Fibroblast of skin of left biceps (primary cell): ENCODE measurements around the gene OMA1.
A peak's percentile ranks its signal among the peaks of the same experiment; 100 is the strongest.
"Not testable (repeated sequence)": the region's sequence is repeated elsewhere in the genome, so short reads cannot be mapped to it uniquely, and the experiment has no call there.

Source experiments
- DNase-seq, 2 experiments: peaks; one replicate each; pipeline ENCODE4 v3.0.0-alpha.2; 2013; ENCODE audit warnings: low read depth in 2 of 2

OMA1 gene

DNA sequence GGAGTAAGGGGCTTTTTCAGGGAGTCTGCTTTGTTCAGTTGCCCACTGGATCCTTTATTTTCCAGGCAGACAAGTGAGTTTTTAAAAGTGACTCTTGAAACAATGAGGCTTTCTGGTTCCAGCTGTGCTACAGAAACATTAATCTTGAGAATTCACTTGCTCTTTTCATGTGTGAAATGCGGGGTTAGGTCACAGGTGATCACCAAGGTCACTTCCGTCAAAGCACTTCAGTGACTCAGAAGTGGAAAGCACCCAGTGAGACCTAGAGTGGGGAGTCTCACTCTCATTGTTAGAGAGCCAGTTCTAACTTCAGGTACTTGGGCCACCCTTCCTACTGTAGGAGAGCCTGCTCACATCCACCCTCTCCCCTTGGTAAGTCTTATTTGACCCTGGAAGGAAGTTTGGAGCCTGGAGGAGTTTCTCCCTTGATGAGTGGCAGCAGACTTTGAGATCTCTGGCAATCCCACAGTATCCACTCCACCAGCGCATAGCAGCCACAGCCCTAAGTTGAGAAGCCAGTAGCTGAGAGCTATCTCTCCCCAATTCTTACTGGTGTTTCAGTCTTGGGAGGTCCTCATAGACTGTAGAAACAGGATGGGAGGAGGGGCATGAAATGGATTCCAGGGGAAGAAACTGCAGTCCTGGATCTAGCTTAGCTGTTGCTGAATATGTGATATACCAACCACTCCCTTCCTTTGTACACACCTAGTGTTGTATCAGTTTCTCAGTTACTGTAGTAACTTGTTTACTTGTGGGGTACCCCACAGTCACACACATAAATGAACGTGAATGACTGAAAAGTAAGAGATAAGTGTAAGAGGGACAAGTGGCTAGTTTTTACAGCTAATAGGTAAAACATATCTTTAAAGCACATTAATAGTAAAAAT lies 27.4 kb upstream of the OMA1 start:
- no peak for DNase-seq

DNA sequence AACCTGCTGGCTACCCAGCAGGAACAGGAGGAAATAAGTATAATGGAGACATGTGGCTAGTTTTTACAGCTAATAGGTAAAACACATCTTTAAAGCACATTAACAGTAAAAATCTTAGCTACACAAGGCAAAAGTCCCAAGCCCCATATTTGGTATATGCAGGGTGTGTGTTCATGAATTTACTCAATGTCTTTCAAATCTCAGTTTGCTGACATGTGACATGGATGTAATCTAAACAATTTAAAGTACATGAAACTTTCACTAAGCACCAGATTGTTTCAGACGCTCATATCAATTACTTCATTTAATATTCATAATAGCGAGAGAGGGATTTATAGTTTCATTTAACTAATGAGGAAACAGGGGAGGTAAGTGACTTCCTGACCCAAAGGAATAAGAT lies 26.6 kb upstream of the OMA1 start:
- DNase-seq, result no peak

- DNase-seq, result no peak
These were observed 26.2 kb upstream of the OMA1 start for GRCh38 chr1:58572690-58573089.

DNA sequence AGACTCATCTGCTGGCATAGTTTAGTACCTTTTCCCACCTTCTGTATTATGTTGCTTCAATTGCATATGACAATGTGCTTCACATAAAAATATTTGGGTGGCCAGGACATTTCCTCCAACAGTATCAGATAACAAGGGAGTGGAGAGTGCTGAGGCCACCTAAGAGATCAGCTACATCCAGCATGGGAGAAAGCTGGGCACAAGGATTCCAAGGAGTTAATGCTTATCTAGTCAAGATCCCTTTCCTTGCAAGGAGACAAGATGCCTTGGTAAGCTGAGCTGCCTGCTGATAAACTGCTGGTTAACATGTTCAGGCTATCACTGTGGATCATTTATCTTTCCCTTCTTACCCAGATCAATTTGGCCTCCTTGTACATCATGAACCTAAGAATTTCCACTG lies 25.1 kb upstream of the OMA1 start:
- DNase-seq, result no peak

GRCh38 chr1:58570817-58571216 lies 24.3 kb upstream of the OMA1 start:
- no peak for DNase-seq

DNA sequence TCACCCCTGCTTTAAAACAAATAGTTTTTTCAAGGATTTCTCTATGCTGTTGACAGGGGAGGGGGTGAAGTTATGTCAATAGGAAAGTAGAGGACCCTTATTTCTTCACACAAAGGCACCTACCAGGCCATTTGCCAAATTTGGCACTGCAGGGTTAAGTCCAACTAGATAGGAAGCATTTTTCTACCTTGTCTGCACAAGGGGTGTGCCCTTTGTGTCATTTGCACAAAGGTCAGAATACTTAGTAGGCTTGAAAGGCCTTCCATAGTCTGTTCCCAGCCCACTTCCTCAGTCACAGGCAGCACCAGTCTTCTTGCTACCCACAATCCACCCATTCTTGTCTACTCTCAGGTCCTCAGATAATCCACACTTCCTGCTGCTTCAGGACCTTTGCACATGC lies 23.6 kb upstream of the OMA1 start:
- DNase-seq, result no peak

DNA sequence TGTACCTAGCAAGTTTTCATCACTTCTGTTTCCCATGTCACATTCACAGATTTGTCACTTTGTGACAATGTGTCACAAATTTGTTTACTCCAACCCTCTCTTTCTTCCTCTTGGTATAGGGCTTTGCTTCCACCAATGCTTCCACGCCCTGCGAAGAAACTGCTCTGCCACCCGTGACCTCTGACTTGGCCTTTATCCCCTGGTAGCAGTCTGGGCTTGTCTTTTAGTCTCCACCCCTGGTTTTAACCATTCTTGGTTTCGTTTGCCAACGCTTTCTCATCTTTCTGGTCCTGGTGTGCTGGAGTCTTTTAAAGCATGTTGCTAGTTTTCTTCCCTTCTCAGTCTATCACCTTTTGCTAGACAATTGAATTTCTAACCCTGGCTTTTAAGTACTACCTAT lies 22.4 kb upstream of the OMA1 start:
- no peak for DNase-seq

DNA sequence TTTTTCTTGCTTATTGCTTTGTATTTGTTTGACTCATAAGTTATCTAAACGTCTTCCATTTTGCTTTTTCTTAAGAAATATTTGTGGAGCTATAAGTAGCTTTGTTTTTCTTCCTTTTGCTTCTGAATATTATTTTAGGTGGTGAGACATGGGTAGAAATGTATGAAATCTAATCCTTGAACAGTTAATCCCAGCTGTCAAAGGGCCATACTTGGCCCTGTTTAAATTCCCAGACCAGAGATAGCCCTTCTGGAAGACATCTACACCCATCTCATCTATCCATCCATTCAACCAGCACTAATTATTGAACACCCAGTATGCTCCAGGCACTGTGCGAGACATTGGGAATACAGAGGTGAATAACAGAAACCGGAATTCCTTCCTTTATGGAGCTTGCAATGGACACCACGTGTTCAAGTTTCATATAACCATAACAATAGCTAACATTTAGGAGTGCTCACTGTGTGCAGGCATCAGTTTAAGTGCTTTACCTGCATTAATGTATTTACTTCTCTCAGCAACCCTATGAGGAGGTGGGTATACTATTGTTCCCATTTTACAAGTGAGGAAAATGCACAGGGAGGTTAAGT lies 21.8 kb upstream of the OMA1 start:
- DNase-seq, result no peak

DNA sequence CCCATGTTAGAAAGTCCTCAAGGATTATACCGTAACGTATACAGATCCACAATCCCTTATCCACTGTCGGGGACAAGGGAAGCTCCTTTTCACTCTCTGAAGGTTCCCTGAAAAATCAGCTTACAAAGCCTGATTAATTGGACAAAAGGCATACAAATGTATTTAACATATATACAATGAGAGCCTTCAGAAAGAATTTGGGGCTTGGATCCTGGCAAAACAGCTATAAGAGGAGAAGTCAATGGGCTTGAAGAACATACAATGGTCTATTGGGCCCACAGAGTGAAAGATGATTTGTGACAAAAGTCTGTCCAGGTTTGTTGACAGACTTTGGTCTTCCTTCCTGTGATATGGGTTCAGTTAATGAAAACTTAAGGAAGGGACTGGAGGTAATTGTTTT lies 19.8 kb upstream of the OMA1 start:
- no peak for DNase-seq

GRCh38 chr1:58563715-58564114 lies 17.2 kb upstream of the OMA1 start:
- DNase-seq, result not testable (repeated sequence)

DNA sequence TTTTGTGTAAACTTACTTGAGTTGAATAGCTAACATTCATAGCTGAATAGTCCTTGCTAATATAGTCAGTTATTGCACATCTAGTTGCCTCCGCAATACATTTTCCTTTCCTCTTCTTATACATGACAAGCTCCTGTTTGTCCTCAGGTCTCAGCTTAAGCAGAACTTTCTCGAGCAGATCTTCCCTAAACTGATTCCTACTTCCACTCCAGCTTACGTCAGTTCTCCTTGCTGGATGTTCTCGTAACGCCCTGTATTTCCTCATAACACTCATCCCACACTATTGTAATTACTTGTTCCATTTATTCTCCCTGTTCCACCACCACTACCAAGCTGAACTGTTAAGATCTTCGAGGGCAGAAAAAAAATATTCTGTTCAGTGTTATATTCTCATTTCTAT lies 15.1 kb upstream of the OMA1 start:
- no peak for DNase-seq

DNA sequence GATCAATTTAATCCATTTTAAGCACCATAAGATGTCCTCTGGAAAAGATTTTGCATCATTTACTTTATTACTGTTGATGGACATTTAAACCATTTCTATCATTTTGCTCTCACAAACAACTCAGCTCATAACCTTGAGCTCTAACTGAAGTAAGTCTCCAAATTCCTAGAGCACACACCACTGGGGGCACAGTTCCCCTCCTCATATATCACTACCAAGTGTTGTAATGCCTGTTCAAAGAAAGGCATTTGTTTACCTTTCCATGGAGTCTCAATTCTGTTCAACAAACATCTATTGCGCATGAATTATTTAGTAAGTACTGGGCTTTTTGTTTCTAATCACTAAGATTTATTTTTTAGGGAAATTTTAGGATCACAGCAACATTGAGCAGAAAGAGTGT lies 8.9 kb upstream of the OMA1 start:
- DNase-seq, result no peak

GRCh38 chr1:58551186-58552140 lies 4.9 kb upstream of the OMA1 start:
- DNase-seq, result no peak

GRCh38 chr1:58549291-58549690 lies 2.8 kb upstream of the OMA1 start:
- not testable (repeated sequence) for DNase-seq

- DNase-seq, result no peak
These were observed 1.8 kb upstream of the OMA1 start for GRCh38 chr1:58548371-58548770.

DNA sequence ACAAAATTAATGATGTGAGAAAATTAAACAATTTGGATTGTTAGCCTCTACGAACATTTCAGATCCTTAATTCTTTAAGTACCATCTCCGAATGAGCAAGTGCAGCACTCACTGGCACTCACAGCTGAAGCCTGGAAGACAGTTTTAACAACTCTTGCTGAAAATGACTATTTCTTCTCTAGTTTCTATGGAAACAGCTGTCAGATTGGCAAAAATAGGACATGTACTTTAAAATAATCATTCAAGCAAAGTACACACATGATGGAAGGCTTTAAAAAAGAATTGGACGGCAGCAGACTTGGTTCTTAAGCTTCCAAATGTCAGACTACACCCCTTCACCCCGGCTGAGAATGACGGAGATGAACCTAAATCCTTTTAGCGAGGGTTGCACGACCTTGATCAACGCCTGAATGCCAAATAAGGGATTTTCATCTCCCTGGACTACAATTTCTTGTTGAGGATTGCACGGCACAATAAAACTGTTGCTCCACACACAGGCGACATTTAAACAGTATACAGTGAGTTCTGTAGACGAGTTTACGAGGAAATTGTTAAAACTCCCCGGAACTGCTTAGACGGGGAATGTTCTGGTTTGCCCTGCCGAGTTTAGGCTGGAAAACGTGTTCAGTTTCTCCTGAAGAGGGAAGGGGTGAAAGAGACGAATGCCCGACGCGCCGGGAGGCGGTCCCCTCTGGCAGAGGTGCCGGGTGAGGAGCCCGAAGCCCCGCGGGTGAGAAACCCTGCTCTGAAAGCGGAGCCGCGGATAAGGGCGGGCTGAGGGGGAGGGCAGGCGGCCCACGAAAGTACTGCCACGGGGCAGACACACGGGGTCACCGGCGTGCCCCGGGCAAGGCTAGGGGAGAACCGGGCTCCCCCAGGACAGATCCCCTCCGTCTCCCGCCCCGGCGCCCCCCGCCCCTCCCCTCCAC lies 671 bp downstream of the OMA1 start:
- peak; percentile 32 to 33 for DNase-seq

DNA sequence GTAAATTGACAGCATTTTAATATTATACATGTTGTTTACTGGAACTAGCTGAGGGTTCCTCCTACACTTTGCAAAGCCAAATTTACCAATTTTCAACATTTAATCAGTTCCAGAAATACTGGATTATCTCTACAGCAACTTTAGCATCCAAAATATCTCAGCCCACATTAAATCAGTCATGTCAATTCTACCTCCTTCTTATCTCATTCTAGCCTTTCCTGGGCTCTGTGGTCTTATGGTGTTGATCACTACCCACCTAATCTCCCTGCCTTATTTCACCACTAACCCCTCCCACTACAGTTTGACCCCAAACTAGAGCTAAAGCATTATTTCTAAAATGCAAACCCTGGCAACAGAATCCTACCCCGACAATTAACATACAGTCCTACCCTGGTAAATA lies 3.3 kb downstream of the OMA1 start:
- DNase-seq, result no peak

- DNase-seq, result no peak
These were observed 7.0 kb downstream of the OMA1 start for GRCh38 chr1:58539553-58539952.

DNA sequence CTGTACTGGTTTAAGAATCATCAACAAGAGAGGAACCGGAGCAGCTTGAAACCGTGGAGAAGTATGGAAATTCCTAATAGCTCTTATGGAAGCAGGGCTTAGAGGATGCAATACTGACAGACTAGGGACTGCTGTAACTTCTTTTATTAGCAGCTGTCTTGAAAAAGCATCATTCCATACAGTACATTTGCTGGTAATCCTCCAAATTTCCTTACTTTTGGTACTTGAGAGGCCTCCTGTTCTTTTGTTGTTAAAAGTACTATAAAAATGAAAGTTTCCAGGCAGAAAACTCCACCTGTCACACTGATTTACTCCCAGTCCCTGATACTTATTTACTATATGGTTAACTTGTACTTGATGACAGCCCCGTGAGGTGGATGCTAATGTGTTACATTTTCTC lies 7.7 kb downstream of the OMA1 start:
- DNase-seq, result no peak

DNA sequence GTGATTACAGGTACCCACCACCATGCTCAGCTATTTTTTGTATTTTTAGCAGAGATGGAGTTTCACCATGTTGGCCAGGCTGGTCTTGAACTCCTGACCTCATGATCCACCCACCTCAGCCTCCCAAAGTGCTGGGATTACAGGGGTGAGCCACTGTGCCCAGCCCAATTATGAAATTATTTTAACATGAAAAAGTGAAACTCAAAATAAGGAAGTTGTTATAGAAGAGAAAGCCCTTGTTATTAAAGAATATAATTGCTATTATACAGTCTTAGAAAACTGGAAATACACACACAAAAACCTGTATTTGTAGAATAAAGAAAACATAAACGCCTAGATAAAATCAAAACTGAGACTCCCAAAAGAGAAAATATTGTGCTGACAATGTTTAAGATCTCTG lies 14.7 kb downstream of the OMA1 start:
- DNase-seq, result not testable (repeated sequence)

- no peak for DNase-seq
These were observed 17.2 kb downstream of the OMA1 start for GRCh38 chr1:58529284-58529683.
